B cell (primary cell): ENCODE results near the gene PGM1.

Experiments
- EZH2 ChIP-seq: IDR thresholded peaks from 2 replicates; pipeline ENCODE4 v1.6.1; 2012; ENCODE audit warnings: borderline replicate concordance, low read depth, mild to moderate bottlenecking, moderate library complexity, low read length; ENCODE audit not compliant: insufficient read depth, poor library complexity, severe bottlenecking
- TF ChIP-seq, protein P1 (sequence below): fragments of 200-600 bp; IDR thresholded peaks from one replicate; pipeline ENCODE4 v1.8.0; 2022; ENCODE audit warnings: antibody characterized with exemption, mild to moderate bottlenecking

DNA sequence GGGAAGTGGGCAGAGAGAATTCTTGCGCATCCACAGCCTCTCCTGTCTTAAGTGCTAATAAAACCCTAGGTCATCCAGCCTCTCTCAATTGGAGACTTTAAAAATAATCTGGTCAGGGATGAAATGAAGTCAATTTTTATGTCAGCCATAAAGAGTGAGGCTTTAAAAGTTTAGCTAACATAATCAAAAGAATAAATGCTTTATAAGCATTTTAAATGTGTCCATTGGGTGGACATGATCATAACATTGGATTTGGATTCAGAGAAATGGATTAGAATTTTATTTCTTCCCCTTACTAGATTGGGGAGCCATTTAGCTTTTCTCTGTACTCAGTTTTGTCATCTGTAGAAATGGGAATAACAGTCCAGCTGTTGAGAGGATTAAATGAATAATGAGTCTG is 55.5 kb downstream of the PGM1 start:
- TF ChIP-seq EZH2 = no peak
- TF ChIP-seq, protein P1, sequence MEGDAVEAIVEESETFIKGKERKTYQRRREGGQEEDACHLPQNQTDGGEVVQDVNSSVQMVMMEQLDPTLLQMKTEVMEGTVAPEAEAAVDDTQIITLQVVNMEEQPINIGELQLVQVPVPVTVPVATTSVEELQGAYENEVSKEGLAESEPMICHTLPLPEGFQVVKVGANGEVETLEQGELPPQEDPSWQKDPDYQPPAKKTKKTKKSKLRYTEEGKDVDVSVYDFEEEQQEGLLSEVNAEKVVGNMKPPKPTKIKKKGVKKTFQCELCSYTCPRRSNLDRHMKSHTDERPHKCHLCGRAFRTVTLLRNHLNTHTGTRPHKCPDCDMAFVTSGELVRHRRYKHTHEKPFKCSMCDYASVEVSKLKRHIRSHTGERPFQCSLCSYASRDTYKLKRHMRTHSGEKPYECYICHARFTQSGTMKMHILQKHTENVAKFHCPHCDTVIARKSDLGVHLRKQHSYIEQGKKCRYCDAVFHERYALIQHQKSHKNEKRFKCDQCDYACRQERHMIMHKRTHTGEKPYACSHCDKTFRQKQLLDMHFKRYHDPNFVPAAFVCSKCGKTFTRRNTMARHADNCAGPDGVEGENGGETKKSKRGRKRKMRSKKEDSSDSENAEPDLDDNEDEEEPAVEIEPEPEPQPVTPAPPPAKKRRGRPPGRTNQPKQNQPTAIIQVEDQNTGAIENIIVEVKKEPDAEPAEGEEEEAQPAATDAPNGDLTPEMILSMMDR = no peak
